Measurements from ENCODE around the gene PHLDA2. TPM values are rescaled to one million over a fixed set of nuclear protein-coding genes. Genes with fewer than 3 reads are reported as not detected.

The PHLDA2 gene
- total and polyA plus RNA-seq, 2 experiments from 2014 or later = 3.8 to 16.5 TPM

DNA sequence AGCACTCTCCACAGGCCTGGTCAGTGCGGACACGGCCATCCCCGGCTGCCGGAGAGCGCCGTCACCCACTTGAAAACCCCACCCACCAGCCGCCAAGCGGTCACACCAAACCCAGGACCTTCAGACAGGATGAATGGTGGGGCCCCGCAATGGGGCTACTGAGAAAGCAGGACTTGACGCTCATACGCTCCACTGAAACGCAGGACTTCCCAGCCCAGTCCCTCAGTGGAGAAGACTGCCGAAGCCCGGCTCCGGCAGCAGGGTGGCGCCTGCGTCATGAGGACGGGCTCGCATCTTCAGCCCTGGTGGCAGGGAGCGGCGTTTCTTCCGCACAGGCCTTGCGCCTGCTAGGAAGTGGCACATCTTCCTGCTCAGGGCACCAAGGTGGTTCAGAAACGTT lies 15.3 kb upstream of the PHLDA2 start:
- H3K36me3 Mint-ChIP-seq (ENCODE audit: low read depth) = peaks cover 52% of the 10 kb centered on the region
- Histone ChIP-seq H3K36me3 (ENCODE audit: insufficient read depth) (peaks cover 5% of the 10 kb centered on the region; the same call in 1 of the 2 replicates), H3K27me3 (ENCODE audit: insufficient read depth) (no peaks in the 10 kb centered on the region), H3K27ac (ENCODE audit: low read depth) (no peak overlapping the region), H3K4me3 (no peak overlapping the region), H4K20me1 (replicated peaks; ENCODE audit: insufficient read depth) (peaks cover 28% of the 10 kb centered on the region), H3K4me1 (ENCODE audit: insufficient read depth) (peaks cover 38% of the 10 kb centered on the region), H3K9me2 (ENCODE audit: insufficient read depth) (no peaks in the 10 kb centered on the region), H3K79me2 (replicated peaks; ENCODE audit: insufficient read depth) (peaks cover 8% of the 10 kb centered on the region), H3F3A (replicated peaks; ENCODE audit: low read depth) (peaks cover 43% of the 10 kb centered on the region), H2AFZ (no peak overlapping the region), H3K4me2 (no peak overlapping the region)
- TF ChIP-seq, protein P1, sequence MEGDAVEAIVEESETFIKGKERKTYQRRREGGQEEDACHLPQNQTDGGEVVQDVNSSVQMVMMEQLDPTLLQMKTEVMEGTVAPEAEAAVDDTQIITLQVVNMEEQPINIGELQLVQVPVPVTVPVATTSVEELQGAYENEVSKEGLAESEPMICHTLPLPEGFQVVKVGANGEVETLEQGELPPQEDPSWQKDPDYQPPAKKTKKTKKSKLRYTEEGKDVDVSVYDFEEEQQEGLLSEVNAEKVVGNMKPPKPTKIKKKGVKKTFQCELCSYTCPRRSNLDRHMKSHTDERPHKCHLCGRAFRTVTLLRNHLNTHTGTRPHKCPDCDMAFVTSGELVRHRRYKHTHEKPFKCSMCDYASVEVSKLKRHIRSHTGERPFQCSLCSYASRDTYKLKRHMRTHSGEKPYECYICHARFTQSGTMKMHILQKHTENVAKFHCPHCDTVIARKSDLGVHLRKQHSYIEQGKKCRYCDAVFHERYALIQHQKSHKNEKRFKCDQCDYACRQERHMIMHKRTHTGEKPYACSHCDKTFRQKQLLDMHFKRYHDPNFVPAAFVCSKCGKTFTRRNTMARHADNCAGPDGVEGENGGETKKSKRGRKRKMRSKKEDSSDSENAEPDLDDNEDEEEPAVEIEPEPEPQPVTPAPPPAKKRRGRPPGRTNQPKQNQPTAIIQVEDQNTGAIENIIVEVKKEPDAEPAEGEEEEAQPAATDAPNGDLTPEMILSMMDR (conservative IDR thresholded peaks at IDR 0.05; ENCODE audit: low read depth in 2 of 2) = peak in 1 of 2 experiments; percentile 29; a peak in 1 of 4 replicates
- TF ChIP-seq ZNF114 (CRISPR knock-in tag; IDR thresholded peaks at IDR 0.05) = no peak
- H3K27me3 Mint-ChIP-seq (ENCODE audit: insufficient read depth, low read depth, poor library complexity) = peaks cover 20% of the 10 kb centered on the region
- H3K9me3 Mint-ChIP-seq = peaks cover 8% of the 10 kb centered on the region
- no peak overlapping the region for H3K27ac Mint-ChIP-seq
- H3K4me3 Mint-ChIP-seq = no peak overlapping the region
- peaks cover 45% of the 10 kb centered on the region for H3K4me1 Mint-ChIP-seq
- DNase-seq (ENCODE audit: low spot score) (peak; percentile 36), ATAC-seq (peak; percentile 3; the same call in 1 of the 3 replicates)

DNA sequence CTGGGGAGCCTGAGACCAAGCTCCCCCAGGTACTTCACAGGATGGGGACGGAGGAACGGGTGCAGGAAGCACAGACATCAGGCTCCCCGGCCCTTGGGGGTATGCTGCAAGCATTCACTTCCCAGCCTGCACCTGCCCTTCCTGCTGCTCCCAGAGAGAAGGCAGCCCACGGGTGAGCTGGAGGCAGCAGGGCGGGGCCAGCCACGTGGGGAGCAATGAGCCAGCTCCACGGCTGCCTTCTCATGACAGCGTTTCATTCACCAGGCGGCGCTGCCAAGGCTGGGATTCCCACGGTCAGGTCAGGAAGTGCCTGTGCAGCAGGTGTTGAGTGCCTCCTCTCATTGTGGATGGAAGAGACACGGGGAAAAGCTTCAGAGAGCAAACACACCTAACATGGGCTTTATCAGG lies 14.5 kb upstream of the PHLDA2 start:
- H3K4me3 Mint-ChIP-seq = no peak overlapping the region
- H3K9me3 Mint-ChIP-seq = peaks cover 16% of the 10 kb centered on the region
- H3K4me3 ChIP-seq = no peak overlapping the region
- H3K36me3 ChIP-seq (ENCODE audit: insufficient read depth) = no peaks in the 10 kb centered on the region
- ATAC-seq = no peak
- H3K27ac Mint-ChIP-seq = no peak overlapping the region
- H3K27ac ChIP-seq (ENCODE audit: low read depth) = no peak overlapping the region
- H2AFZ ChIP-seq = no peak overlapping the region
- no peaks in the 10 kb centered on the region for H3K27me3 ChIP-seq (ENCODE audit: insufficient read depth)
- peaks cover 8% of the 10 kb centered on the region for H3K79me2 ChIP-seq (replicated peaks; ENCODE audit: insufficient read depth)
- no peak overlapping the region for H3K4me2 ChIP-seq
- H3K36me3 Mint-ChIP-seq (ENCODE audit: low read depth) = peaks cover 52% of the 10 kb centered on the region
- H4K20me1 ChIP-seq (replicated peaks; ENCODE audit: insufficient read depth) = peaks cover 22% of the 10 kb centered on the region
- peaks cover 35% of the 10 kb centered on the region for H3F3A ChIP-seq (replicated peaks; ENCODE audit: low read depth)
- DNase-seq (ENCODE audit: low spot score) = no peak
- H3K27me3 Mint-ChIP-seq (ENCODE audit: insufficient read depth, low read depth, poor library complexity) = peaks cover 28% of the 10 kb centered on the region
- no peaks in the 10 kb centered on the region for H3K9me2 ChIP-seq (ENCODE audit: insufficient read depth)
- peaks cover 38% of the 10 kb centered on the region for H3K4me1 ChIP-seq (ENCODE audit: insufficient read depth)
- peaks cover 40% of the 10 kb centered on the region for H3K4me1 Mint-ChIP-seq
- TF ChIP-seq EZH2phosphoT487 (IDR thresholded peaks at IDR 0.05; ENCODE audit: unreplicated experiment) = no peak
- TF ChIP-seq CREB1 (CRISPR knock-in tag; IDR thresholded peaks at IDR 0.05; ENCODE audit: low read depth) = no peak
- TF ChIP-seq, protein P2, sequence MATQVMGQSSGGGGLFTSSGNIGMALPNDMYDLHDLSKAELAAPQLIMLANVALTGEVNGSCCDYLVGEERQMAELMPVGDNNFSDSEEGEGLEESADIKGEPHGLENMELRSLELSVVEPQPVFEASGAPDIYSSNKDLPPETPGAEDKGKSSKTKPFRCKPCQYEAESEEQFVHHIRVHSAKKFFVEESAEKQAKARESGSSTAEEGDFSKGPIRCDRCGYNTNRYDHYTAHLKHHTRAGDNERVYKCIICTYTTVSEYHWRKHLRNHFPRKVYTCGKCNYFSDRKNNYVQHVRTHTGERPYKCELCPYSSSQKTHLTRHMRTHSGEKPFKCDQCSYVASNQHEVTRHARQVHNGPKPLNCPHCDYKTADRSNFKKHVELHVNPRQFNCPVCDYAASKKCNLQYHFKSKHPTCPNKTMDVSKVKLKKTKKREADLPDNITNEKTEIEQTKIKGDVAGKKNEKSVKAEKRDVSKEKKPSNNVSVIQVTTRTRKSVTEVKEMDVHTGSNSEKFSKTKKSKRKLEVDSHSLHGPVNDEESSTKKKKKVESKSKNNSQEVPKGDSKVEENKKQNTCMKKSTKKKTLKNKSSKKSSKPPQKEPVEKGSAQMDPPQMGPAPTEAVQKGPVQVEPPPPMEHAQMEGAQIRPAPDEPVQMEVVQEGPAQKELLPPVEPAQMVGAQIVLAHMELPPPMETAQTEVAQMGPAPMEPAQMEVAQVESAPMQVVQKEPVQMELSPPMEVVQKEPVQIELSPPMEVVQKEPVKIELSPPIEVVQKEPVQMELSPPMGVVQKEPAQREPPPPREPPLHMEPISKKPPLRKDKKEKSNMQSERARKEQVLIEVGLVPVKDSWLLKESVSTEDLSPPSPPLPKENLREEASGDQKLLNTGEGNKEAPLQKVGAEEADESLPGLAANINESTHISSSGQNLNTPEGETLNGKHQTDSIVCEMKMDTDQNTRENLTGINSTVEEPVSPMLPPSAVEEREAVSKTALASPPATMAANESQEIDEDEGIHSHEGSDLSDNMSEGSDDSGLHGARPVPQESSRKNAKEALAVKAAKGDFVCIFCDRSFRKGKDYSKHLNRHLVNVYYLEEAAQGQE (IDR thresholded peaks at IDR 0.05; ENCODE audit: unreplicated experiment) = no peak
- no peak for TF ChIP-seq ZNF114 (CRISPR knock-in tag; IDR thresholded peaks at IDR 0.05)
- TF ChIP-seq, protein P1 (conservative IDR thresholded peaks at IDR 0.05; ENCODE audit: low read depth in 2 of 2) = no peak
- TF ChIP-seq POLR2AphosphoS5 (IDR thresholded peaks at IDR 0.05; ENCODE audit: low read depth) = no peak
- no peak for TF ChIP-seq NANOG (IDR thresholded peaks at IDR 0.05; ENCODE audit: borderline replicate concordance)
